Endothelial cell of umbilical vein (primary cell): ENCODE results near the gene SLC6A18. TPM values are rescaled to one million over a fixed set of nuclear protein-coding genes. Genes with fewer than 3 reads are reported as not detected.

Experiments used
- BruUV-seq: library from RNA; stranded (reverse); fragments of 400-500 nt; replicated peaks from 2 replicates; lab custom pipeline; 2021; lab: Mats Ljungman, UMichigan
- CTCF ChIA-PET: fragments of 300-600, 350-600 bp; sonication (Branson Sonifier 250); formaldehyde crosslinking; loops from one replicate; lab custom pipeline; 2021; ENCODE audit warnings: antibody characterized with exemption, inconsistent platforms; lab: Charles Lee
- POLR2A ChIA-PET: fragments of 300-600, 350-600 bp; sonication (Branson Sonifier 250); formaldehyde crosslinking; loops from one replicate; lab custom pipeline; 2021; ENCODE audit warnings: antibody characterized with exemption, inconsistent platforms; lab: Charles Lee
- DNase-seq: peaks from one replicate; pipeline ENCODE4 v3.0.0-alpha.2; 2011; ENCODE audit warnings: low read depth, low spot score
- FAIRE-seq: peaks from 2 replicates; lab custom pipeline; 2011; peaks lifted over from hg19 to GRCh38; lab: Jason Lieb, UNC
- H2AFZ ChIP-seq: 2 replicates; pipeline ENCODE4 v1.6.0; 2012; ENCODE audit warnings: low read depth, low read length, control low read depth, inconsistent platforms
- H3K27ac ChIP-seq: 2 replicates; pipeline ENCODE4 v1.5.1; 2011; ENCODE audit warnings: low read depth, mild to moderate bottlenecking, control low read depth, low read length, moderate library complexity; ENCODE audit not compliant: insufficient read depth
- H3K27me3 ChIP-seq, 2 experiments: 2 replicates each; pipeline versions ENCODE4 v1.6.0 to v1.6.1; 2011; ENCODE audit warnings: low read length in 2 of 2, mixed read lengths in 1 of 2; ENCODE audit not compliant: control insufficient read depth in 2 of 2, insufficient read depth in 2 of 2
- H3K36me3 ChIP-seq, 2 experiments: 2 replicates in 1 of 2; 3 replicates in 1 of 2; pipeline ENCODE4 v1.5.1; 2011; ENCODE audit warnings: low read length in 2 of 2, mild to moderate bottlenecking in 1 of 2, moderate library complexity in 1 of 2; ENCODE audit not compliant: control insufficient read depth in 2 of 2, insufficient read depth in 2 of 2; ENCODE audit errors: extremely low read depth in 1 of 2
- H3K4me1 ChIP-seq: 3 replicates; pipeline ENCODE4 v1.5.1; 2011; ENCODE audit warnings: mild to moderate bottlenecking, low read length; ENCODE audit not compliant: control insufficient read depth, insufficient read depth; ENCODE audit errors: extremely low read depth
- H3K4me2 ChIP-seq: 2 replicates; pipeline ENCODE4 v1.6.1; 2011; ENCODE audit warnings: low read length, control low read depth, mixed read lengths; ENCODE audit not compliant: insufficient read depth
- H3K4me3 ChIP-seq, 3 experiments: fragments of 200-600 bp in 1 of 3; sonication (generic), shearing (Covaris generic) in 1 of 3; replicated peaks in 1 of 3; 2 replicates each; pipeline ENCODE4 v1.5.1; 2011 to 2016; ENCODE audit warnings: control low read depth in 3 of 3, low read length in 3 of 3, mild to moderate bottlenecking in 2 of 3, inconsistent platforms in 1 of 3, low read depth in 1 of 3, moderate library complexity in 1 of 3; ENCODE audit not compliant: insufficient read depth in 1 of 3
- H3K79me2 ChIP-seq: 2 replicates; pipeline ENCODE4 v1.6.0; 2012; ENCODE audit warnings: low read length, inconsistent platforms; ENCODE audit not compliant: control insufficient read depth, insufficient read depth
- H3K9ac ChIP-seq: replicated peaks from 2 replicates; pipeline ENCODE3; 2011; ENCODE audit warnings: low read length, control low read depth; ENCODE audit not compliant: insufficient read depth; ENCODE audit errors: extremely low read depth
- H3K9me1 ChIP-seq: replicated peaks from 3 replicates; pipeline ENCODE4 v1.6.0; 2011; ENCODE audit warnings: mild to moderate bottlenecking, low read length; ENCODE audit not compliant: control insufficient read depth, insufficient read depth; ENCODE audit errors: extremely low read depth
- H3K9me3 ChIP-seq: replicated peaks from 2 replicates; pipeline ENCODE4 v1.5.1; 2012; ENCODE audit warnings: low read length, inconsistent platforms; ENCODE audit not compliant: control insufficient read depth, insufficient read depth
- H4K20me1 ChIP-seq: replicated peaks from 2 replicates; pipeline ENCODE3; 2011; ENCODE audit warnings: mild to moderate bottlenecking, low read length; ENCODE audit not compliant: control insufficient read depth, insufficient read depth; ENCODE audit errors: extremely low read depth
- EZH2 ChIP-seq: IDR thresholded peaks from 2 replicates; pipeline ENCODE4 v1.6.1; 2012; ENCODE audit warnings: borderline replicate concordance, low read depth, mild to moderate bottlenecking, moderate library complexity, low read length, inconsistent platforms; ENCODE audit not compliant: severe bottlenecking
- FOS ChIP-seq: IDR thresholded peaks from 2 replicates; pipeline ENCODE4 v1.6.1; 2011; ENCODE audit warnings: mild to moderate bottlenecking, low read length, moderate library complexity, borderline replicate concordance; ENCODE audit not compliant: insufficient read depth
- GATA2 ChIP-seq: IDR thresholded peaks from 2 replicates; pipeline ENCODE4 v1.7.0; 2011; ENCODE audit warnings: low read depth, mild to moderate bottlenecking, moderate library complexity, mixed read lengths, low read length; ENCODE audit not compliant: insufficient read length, insufficient read depth
- JUN ChIP-seq: IDR thresholded peaks from 2 replicates; pipeline ENCODE4 v1.6.1; 2011; ENCODE audit warnings: borderline replicate concordance, low read depth; ENCODE audit not compliant: insufficient read length, insufficient read depth
- MYC ChIP-seq: IDR thresholded peaks from one replicate; pipeline ENCODE4 v1.6.1; 2011; ENCODE audit warnings: mild to moderate bottlenecking, low read depth, low read length
- POLR2A ChIP-seq: IDR thresholded peaks from 2 replicates; pipeline ENCODE4 v1.6.1; 2012; ENCODE audit warnings: low read depth, mild to moderate bottlenecking, control low read depth, low read length
- POLR2AphosphoS5 ChIP-seq: IDR thresholded peaks from 2 replicates; pipeline ENCODE4 v1.6.1; 2012; ENCODE audit warnings: low read depth, mild to moderate bottlenecking, control low read depth, low read length, moderate library complexity; ENCODE audit not compliant: insufficient read depth
- dilution Hi-C: fragments of 300-500 bp; cut with MboI; formaldehyde crosslinking; loops from one replicate; pipeline ENCODE4 v1.15.0; 2019; ENCODE audit warnings: low sequenced_read_pairs; ENCODE audit not compliant: extremely low pct_ligation_motif_present
- intact Hi-C: fragments of 100-400 bp; cut with micrococcal nuclease; formaldehyde crosslinking; loops from one replicate; pipeline ENCODE4 v1.10.0; 2022
- polyA plus RNA-seq, 4 experiments: library from polyadenylated mRNA; depleted of rRNA in 3 of 4; stranded (reverse) in 3 of 4; unstranded in 1 of 4; fragments of >200 nt; gene quantifications; 2 replicates each; pipeline versions ENCODE4 v1.2.1 to v1.2.3, GENCODE V29; 2011 to 2012; ENCODE audit warnings: missing spikeins in 1 of 4
- total RNA-seq: library from RNA; stranded (reverse); gene quantifications from 2 replicates; pipeline ENCODE4 v1.2.3, GENCODE V29; 2021
- TF ChIP-seq, protein P1 (sequence below): IDR thresholded peaks from 2 replicates; pipeline ENCODE4 v1.6.1; 2011; ENCODE audit not compliant: insufficient read depth, insufficient read length
- TF ChIP-seq, protein P2 (sequence below), 2 donors: IDR thresholded peaks; 1 replicate in 1 of 2; 2 replicates in 1 of 2; pipeline ENCODE4 v1.5.1; 2011; ENCODE audit warnings: low read length in 2 of 2, mild to moderate bottlenecking in 2 of 2, moderate library complexity in 2 of 2, control low read depth in 1 of 2, inconsistent platforms in 1 of 2, low read depth in 1 of 2; ENCODE audit not compliant: insufficient read depth in 1 of 2; ENCODE audit errors: extremely low read depth in 1 of 2

The SLC6A18 gene
- total and polyA plus RNA-seq, 2 donors (not counting 3 experiments of a cell fraction or from before 2014, with no cell fraction given) = not detected

DNA sequence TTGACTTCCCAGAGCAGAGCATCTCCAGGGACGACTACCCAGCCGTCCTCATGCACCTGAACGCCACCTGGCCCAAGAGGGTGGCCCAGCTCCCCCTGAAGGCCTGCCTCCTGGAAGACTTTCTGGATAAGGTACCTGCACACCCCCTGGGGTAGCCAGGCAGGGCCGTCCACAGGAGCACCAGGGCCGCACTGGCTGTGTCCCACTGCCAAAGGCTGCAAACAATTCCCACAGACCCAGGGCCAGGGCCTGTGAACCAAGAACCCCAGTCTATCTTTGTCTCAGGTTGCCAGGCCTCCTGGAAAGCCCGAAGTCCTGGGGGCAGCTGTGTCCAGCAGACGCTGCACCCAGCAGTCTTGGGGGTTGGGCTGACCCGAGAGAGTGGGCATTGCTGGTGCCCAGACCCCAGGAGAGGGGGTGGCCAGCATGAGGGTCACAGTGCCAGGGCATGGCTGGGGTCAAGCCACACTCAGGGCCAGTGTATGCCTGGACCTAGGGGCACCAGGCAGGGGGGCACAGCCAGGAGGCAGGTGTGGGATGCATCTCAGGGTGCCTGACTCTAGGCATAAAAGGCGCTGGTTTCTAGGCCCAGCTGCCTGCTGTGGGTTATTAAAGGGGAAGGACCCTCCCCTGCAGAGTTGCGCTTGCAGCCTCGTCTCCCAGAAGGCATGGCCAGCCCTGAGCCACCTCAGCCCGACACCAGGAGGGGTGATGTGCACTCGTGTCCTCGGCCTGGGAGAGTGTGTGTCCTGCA, 17.7 kb downstream of the SLC6A18 start:
- Histone ChIP-seq H3K4me1 (no peaks in the 10 kb centered on the region), H3K9me1 (no peaks in the 10 kb centered on the region), H2AFZ (no peak overlapping the region), H3K9me3 (no peaks in the 10 kb centered on the region), H4K20me1 (no peaks in the 10 kb centered on the region), H3K4me3 (no peak overlapping the region), H3K36me3 (no peaks in the 10 kb centered on the region), H3K9ac (no peak overlapping the region), H3K27me3 (peaks cover 0 to 3% of the 10 kb centered on the region in 2 experiments), H3K4me2 (no peak overlapping the region), H3K79me2 (no peaks in the 10 kb centered on the region), H3K27ac (no peak overlapping the region)
- DNase-seq (no peak), FAIRE-seq (no peak)
- ChIA-PET CTCF (no interaction called here), POLR2A (no interaction called here)
- no peak for TF ChIP-seq POLR2AphosphoS5
- no peak for TF ChIP-seq MYC
- TF ChIP-seq JUN = no peak
- TF ChIP-seq, protein P1, sequence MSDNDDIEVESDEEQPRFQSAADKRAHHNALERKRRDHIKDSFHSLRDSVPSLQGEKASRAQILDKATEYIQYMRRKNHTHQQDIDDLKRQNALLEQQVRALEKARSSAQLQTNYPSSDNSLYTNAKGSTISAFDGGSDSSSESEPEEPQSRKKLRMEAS = no peak
- TF ChIP-seq, protein P2, sequence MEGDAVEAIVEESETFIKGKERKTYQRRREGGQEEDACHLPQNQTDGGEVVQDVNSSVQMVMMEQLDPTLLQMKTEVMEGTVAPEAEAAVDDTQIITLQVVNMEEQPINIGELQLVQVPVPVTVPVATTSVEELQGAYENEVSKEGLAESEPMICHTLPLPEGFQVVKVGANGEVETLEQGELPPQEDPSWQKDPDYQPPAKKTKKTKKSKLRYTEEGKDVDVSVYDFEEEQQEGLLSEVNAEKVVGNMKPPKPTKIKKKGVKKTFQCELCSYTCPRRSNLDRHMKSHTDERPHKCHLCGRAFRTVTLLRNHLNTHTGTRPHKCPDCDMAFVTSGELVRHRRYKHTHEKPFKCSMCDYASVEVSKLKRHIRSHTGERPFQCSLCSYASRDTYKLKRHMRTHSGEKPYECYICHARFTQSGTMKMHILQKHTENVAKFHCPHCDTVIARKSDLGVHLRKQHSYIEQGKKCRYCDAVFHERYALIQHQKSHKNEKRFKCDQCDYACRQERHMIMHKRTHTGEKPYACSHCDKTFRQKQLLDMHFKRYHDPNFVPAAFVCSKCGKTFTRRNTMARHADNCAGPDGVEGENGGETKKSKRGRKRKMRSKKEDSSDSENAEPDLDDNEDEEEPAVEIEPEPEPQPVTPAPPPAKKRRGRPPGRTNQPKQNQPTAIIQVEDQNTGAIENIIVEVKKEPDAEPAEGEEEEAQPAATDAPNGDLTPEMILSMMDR (IDR thresholded peaks at IDR 0.05; ENCODE audit: extremely low read depth in 1 of 2, insufficient read depth in 1 of 2, low read depth in 1 of 2, low read length in 2 of 2) = no peak
- TF ChIP-seq GATA2 = no peak
- TF ChIP-seq FOS = no peak
- no peak for TF ChIP-seq POLR2A
- TF ChIP-seq EZH2 = no peak
- BruUV-seq = no TSS peak
- intact Hi-C loops (no loop called here), dilution Hi-C loops (no loop called here)
